Mammary epithelial cell (primary cell): ENCODE data around the gene CHRD.

Source experiments
- CTCF ChIP-seq, 2 donors: IDR thresholded peaks in 1 of 2; conservative IDR thresholded peaks in 1 of 2; 2 replicates each; pipeline ENCODE4 v1.5.1; 2011 to 2012; ENCODE audit warnings: inconsistent platforms in 2 of 2, low read length in 2 of 2, mild to moderate bottlenecking in 2 of 2, control low read depth in 1 of 2, low read depth in 1 of 2; ENCODE audit not compliant: insufficient read depth in 1 of 2; ENCODE audit errors: extremely low read depth in 1 of 2
- EZH2 ChIP-seq: IDR thresholded peaks from 2 replicates; pipeline ENCODE4 v1.6.1; 2012; ENCODE audit warnings: low read length, inconsistent platforms, borderline replicate concordance

- no peak for TF ChIP-seq CTCF (conservative IDR thresholded peaks at IDR 0.05 in 1 of 2, IDR thresholded peaks at IDR 0.05 in 1 of 2; ENCODE audit: extremely low read depth in 1 of 2, insufficient read depth in 1 of 2, low read depth in 1 of 2, low read length in 2 of 2)
- no peak for TF ChIP-seq EZH2
Measured at GRCh38 chr3:184430940-184431339, 51.1 kb downstream of the CHRD start.
